Nephron (organoid): ENCODE results near the gene ZDHHC4.
"Not testable (repeated sequence)": the region's sequence is repeated elsewhere in the genome, so short reads cannot be mapped to it uniquely, and the experiment has no call there.

Experiments used
- H3K27ac Mint-ChIP-seq, 3 experiments: 2 replicates each; pipeline ENCODE4 v1.8.0; 2020; ENCODE audit warnings: mixed read lengths in 3 of 3, mild to moderate bottlenecking in 2 of 3, moderate library complexity in 1 of 3
- H3K27me3 Mint-ChIP-seq: 2 replicates; pipeline ENCODE4 v1.8.0; 2021; ENCODE audit warnings: low read depth, mild to moderate bottlenecking, moderate library complexity, mixed read lengths
- H3K36me3 Mint-ChIP-seq: 2 replicates; pipeline ENCODE4 v1.8.0; 2020; ENCODE audit warnings: low read depth, mixed read lengths
- H3K4me1 Mint-ChIP-seq: 2 replicates; pipeline ENCODE4 v1.8.0; 2020; ENCODE audit warnings: mixed read lengths
- H3K4me3 Mint-ChIP-seq, 3 experiments: 2 replicates each; pipeline ENCODE4 v1.8.0; 2020; ENCODE audit warnings: mild to moderate bottlenecking in 3 of 3, mixed read lengths in 3 of 3, moderate library complexity in 2 of 3
- H3K9me3 Mint-ChIP-seq: 2 replicates; pipeline ENCODE4 v1.8.0; 2020; ENCODE audit warnings: mixed read lengths
- TF ChIP-seq, protein P1 (sequence below), 3 experiments: fragments of 200-600 bp; sonication (generic); IDR thresholded peaks; one replicate each; pipeline ENCODE4 v1.5.0; 2021; ENCODE audit warnings: antibody characterized with exemption in 3 of 3; ENCODE audit not compliant: unreplicated experiment in 3 of 3

ZDHHC4 gene

DNA sequence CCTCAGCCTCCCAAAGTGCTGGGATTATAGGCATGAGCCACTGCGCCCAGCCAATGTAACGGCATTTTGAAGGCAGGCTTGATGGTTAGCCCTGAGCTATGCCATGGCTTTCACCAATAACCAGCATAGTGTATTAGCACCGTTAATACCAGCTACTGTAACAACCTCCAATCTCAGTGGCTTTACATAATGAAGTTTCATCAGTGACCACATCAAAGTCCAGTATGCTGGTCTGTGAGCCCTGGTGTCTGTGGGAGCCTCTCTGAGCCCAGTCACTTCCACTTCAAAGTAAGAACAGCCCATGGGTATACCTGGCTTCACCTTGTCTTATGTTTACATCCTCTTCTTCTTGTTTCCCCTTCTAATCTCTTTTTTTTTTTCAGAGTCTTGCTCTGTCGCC lies 11.6 kb upstream of the ZDHHC4 start:
- Mint-ChIP-seq H3K27me3 (no peaks in the 10 kb centered on the region), H3K36me3 (no peaks in the 10 kb centered on the region), H3K4me1 (no peaks in the 10 kb centered on the region), H3K27ac (no peak overlapping the region), H3K9me3 (no peaks in the 10 kb centered on the region), H3K4me3 (no peak overlapping the region)
- TF ChIP-seq, protein P1, sequence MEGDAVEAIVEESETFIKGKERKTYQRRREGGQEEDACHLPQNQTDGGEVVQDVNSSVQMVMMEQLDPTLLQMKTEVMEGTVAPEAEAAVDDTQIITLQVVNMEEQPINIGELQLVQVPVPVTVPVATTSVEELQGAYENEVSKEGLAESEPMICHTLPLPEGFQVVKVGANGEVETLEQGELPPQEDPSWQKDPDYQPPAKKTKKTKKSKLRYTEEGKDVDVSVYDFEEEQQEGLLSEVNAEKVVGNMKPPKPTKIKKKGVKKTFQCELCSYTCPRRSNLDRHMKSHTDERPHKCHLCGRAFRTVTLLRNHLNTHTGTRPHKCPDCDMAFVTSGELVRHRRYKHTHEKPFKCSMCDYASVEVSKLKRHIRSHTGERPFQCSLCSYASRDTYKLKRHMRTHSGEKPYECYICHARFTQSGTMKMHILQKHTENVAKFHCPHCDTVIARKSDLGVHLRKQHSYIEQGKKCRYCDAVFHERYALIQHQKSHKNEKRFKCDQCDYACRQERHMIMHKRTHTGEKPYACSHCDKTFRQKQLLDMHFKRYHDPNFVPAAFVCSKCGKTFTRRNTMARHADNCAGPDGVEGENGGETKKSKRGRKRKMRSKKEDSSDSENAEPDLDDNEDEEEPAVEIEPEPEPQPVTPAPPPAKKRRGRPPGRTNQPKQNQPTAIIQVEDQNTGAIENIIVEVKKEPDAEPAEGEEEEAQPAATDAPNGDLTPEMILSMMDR (IDR thresholded peaks at IDR 0.05; ENCODE audit: unreplicated experiment in 3 of 3) = no peak

DNA sequence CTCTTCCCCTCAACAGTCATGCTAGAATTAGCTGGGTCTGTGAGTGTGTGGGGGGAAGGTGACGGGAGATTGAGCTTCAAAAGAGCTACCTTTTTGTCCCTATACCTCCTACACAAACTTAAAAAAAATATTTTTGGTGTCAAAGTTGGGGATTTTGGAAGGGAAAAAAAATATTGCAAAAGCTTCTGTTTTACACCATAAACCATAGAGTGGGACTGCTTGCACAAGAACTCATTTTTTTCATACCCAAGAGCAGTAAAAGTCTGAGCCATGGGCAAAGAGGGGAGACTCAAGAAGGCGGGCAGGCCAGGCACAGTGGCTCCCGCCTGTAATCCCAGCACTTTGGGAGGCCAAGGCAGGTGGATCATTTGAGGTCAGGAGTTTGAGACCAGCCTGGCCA lies 9.4 kb upstream of the ZDHHC4 start:
- Mint-ChIP-seq H3K27me3 (peaks cover 2% of the 10 kb centered on the region), H3K9me3 (no peaks in the 10 kb centered on the region), H3K4me1 (no peaks in the 10 kb centered on the region), H3K4me3 (no peak overlapping the region), H3K36me3 (no peaks in the 10 kb centered on the region), H3K27ac (no peak overlapping the region)
- TF ChIP-seq, protein P1 (IDR thresholded peaks at IDR 0.05; ENCODE audit: unreplicated experiment in 3 of 3) = no peak

DNA sequence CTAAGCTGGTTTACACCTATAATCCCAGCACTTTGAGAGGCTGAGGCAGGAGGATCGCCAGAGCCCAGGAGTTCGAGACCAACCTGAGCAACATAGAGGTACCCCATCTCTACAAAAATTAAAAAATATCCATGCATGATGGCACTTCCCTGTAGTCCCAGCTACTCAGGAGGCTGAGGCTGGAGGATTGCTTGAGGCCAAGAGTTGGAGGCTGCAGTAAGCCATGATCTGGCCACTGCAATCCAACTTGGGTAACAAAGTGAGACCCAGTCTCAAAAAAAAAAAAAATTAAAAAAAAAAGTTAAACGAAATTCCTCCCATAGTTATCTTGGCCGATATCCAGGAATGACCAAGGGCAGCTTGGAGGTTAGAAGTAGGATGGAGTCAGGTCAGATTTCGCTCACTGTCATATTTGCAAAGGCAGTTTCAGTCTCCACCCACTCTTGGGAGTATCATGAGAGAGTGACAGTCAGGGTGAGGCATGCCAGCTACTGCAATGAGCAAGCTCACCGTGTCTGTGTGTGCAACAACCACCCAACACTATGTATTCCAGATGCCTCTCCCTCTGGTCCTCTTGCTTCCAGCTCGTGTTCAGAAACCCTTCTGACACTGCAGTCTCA lies 6.0 kb upstream of the ZDHHC4 start:
- H3K27ac Mint-ChIP-seq = no peak overlapping the region
- peaks cover 3% of the 10 kb centered on the region for H3K27me3 Mint-ChIP-seq
- TF ChIP-seq, protein P1 (IDR thresholded peaks at IDR 0.05; ENCODE audit: unreplicated experiment in 3 of 3) = no peak
- H3K36me3 Mint-ChIP-seq = no peaks in the 10 kb centered on the region
- no peak overlapping the region for H3K4me3 Mint-ChIP-seq
- no peaks in the 10 kb centered on the region for H3K4me1 Mint-ChIP-seq
- H3K9me3 Mint-ChIP-seq = no peaks in the 10 kb centered on the region

DNA sequence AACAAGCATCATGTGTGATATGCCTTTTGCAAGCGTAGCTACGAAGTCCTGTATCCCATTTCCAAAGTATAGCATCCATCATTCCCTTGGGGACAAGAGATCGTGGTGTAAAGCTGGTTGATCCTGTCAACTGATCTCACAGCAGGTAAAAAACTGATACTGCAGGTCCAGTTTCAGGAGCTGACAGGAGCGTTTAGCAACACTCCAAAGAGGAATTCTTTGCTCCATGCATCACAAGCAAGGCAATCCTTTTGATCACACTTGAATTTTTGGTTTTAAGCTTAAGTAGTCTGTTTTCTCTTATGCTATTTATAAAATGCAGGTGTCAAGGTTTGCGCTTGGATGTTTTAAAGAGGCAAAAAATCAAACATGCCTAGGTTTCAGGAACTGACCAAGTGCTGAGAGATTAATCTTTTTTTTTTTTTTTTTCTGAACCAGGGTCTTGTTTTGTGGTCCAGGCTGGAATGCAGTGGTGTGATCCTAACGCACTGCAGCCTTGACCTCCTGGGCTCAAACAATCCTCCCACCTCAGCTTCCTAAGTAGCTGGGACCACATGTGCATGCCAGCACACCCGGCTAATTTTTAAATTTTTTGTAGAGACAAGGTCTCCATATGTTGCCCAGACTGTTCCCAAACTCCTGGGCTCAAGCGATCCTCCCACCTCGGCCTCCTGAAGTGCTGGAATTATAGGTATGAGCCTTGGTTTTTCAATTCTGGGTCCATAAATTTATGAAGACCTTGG lies 1.8 kb upstream of the ZDHHC4 start:
- Mint-ChIP-seq H3K27me3 (peaks cover 3% of the 10 kb centered on the region), H3K36me3 (peaks cover 7% of the 10 kb centered on the region), H3K27ac (peak overlapping the region in 1 of 3 experiments; percentile 65), H3K9me3 (no peaks in the 10 kb centered on the region), H3K4me1 (no peaks in the 10 kb centered on the region), H3K4me3 (peak overlapping the region; percentile 58 to 83 (median 75))
- TF ChIP-seq, protein P1 (IDR thresholded peaks at IDR 0.05; ENCODE audit: unreplicated experiment in 3 of 3) = no peak

DNA sequence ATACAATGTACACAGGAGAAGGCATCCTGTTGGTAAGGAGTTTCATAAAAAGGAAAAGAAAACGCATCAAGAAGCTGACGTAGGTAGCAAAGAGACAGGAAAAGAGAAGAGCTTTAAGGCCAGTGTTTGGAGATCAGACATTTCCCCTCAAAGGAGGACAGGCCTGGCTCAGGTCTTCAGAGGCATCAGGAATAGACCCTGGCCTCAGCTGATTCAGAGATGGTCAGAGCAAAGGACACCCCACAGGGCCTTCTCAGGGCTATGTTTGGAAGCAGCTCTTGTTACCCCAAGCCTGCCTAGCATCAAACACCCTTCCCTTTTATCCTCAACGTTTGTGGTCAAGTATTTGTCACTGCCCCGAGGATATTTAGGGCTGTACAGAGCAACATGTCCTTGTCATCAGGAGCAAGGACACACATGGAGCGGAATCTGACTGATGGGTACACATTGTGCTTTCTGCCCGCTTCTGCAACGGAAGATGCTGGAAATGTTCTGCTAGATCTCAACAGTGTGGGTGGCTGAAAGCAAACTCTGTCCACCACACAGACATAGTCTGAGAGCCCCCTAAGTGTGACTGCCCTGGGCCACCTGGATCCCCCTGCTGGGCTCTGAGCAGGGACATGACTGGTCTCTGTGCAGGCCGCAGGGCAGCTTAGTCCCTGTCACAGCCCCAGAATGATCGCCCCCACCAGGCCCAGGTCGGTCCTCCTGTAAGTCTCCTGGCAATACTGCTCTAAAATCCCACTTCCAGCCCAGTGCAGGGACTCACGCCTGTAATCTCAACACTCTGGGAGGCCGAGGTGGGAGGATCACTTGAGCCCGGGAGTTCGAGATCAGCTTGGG lies 1.0 kb upstream of the ZDHHC4 start:
- H3K27me3 Mint-ChIP-seq = peaks cover 3% of the 10 kb centered on the region
- peak overlapping the region in 1 of 3 experiments; percentile 72 for H3K27ac Mint-ChIP-seq
- H3K9me3 Mint-ChIP-seq = no peaks in the 10 kb centered on the region
- H3K36me3 Mint-ChIP-seq = peaks cover 13% of the 10 kb centered on the region
- TF ChIP-seq, protein P1 (IDR thresholded peaks at IDR 0.05; ENCODE audit: unreplicated experiment in 3 of 3) = no peak
- H3K4me1 Mint-ChIP-seq = no peaks in the 10 kb centered on the region
- peak overlapping the region; percentile 60 to 83 (median 75) for H3K4me3 Mint-ChIP-seq

DNA sequence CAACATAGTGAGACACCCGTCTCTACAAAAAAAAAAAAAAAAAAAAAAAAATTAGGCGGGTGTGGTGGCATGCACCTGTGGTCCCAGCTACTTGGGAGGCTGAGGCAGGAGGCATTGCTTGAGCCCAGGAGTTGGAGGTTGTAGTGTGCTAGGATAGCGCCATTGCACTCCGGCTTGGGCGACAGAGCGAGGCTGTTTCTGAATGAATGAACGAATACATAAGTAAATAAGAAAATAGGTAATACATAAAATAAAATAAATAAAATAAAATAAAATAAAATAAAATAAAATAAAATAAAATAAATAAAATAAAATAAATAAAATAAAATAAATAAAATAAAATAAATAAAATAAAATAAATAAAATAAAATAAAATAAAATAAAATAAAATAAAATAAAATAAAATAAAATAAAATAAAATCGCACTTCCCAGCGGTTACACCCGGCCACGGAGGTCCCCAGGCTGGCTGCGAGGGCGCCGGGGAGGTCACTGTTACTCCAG lies 336 bp upstream of the ZDHHC4 start:
- H3K27ac Mint-ChIP-seq, H3K27me3 Mint-ChIP-seq, H3K4me1 Mint-ChIP-seq, H3K9me3 Mint-ChIP-seq: not testable (repeated sequence)
- H3K36me3 Mint-ChIP-seq = peaks cover 19% of the 10 kb centered on the region
- peak overlapping the region; percentile 97 to 98 (median 97) for H3K4me3 Mint-ChIP-seq
